ENCODE data around the gene ANKRD33B.

DNA sequence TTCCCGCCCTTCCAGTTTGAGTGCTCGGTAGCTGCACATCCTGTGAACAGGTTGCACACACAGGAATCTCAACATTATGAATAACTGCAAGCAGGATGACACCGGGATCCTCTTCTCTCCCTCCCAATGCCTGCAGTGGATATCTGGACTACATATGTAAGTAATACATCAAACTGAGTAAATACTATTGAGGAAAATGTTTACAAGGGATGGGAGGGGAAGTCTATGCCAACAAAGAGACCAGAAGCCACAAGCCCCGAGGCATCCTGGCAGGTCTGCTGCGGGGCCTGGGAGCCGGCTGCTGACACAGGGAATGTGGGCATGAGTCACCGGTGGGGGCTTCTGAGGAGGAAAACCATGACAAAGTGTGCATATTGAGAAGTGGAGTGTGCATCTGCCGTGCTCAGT is 8.6 kb upstream of the ANKRD33B start:
- TF ChIP-seq TARDBP (CRISPR knock-in tag; IDR thresholded peaks at IDR 0.05) (no peak), FOXM1 (CRISPR knock-in tag; IDR thresholded peaks at IDR 0.05) (no peak), ZBTB1 (CRISPR knock-in tag; IDR thresholded peaks at IDR 0.05; ENCODE audit: borderline replicate concordance) (no peak), CHD2 (IDR thresholded peaks at IDR 0.05; ENCODE audit: low read depth, low read length) (no peak), REST (IDR thresholded peaks at IDR 0.05; ENCODE audit: borderline replicate concordance in 1 of 2, low read depth in 1 of 2, low read length in 2 of 2) (no peak), ELF1 (CRISPR knock-in tag; IDR thresholded peaks at IDR 0.05) (no peak), PREB (CRISPR knock-in tag; IDR thresholded peaks at IDR 0.05) (no peak), SRF (IDR thresholded peaks at IDR 0.05; ENCODE audit: low read depth, low read length) (no peak), E2F1 (CRISPR knock-in tag; IDR thresholded peaks at IDR 0.05) (no peak)
- TF ChIP-seq, protein P1, sequence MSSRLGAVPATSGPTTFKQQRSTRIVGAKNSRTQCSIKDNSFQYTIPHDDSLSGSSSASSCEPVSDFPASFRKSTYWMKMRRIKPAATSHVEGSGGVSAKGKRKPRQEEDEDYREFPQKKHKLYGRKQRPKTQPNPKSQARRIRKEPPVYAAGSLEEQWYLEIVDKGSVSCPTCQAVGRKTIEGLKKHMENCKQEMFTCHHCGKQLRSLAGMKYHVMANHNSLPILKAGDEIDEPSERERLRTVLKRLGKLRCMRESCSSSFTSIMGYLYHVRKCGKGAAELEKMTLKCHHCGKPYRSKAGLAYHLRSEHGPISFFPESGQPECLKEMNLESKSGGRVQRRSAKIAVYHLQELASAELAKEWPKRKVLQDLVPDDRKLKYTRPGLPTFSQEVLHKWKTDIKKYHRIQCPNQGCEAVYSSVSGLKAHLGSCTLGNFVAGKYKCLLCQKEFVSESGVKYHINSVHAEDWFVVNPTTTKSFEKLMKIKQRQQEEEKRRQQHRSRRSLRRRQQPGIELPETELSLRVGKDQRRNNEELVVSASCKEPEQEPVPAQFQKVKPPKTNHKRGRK (CRISPR knock-in tag; IDR thresholded peaks at IDR 0.05), result no peak
